ENCODE data around the gene RHOXF2B.
"Not testable (repeated sequence)": the region's sequence is repeated elsewhere in the genome, so short reads cannot be mapped to it uniquely, and the experiment has no call there.

RHOXF2B gene

DNA sequence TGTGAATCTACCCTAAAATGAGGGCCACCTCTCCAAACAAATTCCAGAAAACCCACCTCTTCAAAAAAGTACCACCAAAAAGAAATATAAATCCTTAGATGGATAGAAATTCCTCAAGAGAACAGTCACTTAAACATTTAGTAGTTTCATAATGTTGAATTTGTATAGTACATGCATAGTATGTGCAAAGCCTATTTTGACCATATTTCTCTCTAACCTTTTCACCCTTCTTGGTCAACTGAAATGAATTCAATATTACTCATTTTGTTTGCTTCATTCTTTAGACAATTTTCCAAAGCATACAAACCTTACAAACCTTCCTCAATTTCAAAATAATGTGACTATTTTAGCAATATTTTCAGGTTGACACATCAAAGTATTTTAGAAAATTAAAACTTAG, 34.1 kb upstream of the RHOXF2B start:
- H3K27me3 ChIP-seq (ENCODE audit: low read length) = no peaks in the 10 kb centered on the region
- H3K4me2 ChIP-seq (ENCODE audit: low read depth, low read length, poor library complexity, severe bottlenecking) = no peak overlapping the region
- H2AFZ ChIP-seq (ENCODE audit: low read depth, low read length, severe bottlenecking) = no peak overlapping the region
- H3K9ac ChIP-seq (ENCODE audit: low read length) = no peak overlapping the region
- no peak overlapping the region for H3K27ac ChIP-seq (ENCODE audit: low read depth, low read length)
- no peak overlapping the region for H3K4me3 ChIP-seq (ENCODE audit: insufficient read depth, low read length, poor library complexity, severe bottlenecking)
- no peaks in the 10 kb centered on the region for H4K20me1 ChIP-seq (ENCODE audit: low read depth, low read length)
- H3F3A ChIP-seq (ENCODE audit: insufficient read depth) = no peaks in the 10 kb centered on the region
- no peaks in the 10 kb centered on the region for H3K79me2 ChIP-seq (ENCODE audit: insufficient read depth, low read length)
- H3K9me2 ChIP-seq (replicated peaks; ENCODE audit: insufficient read depth, low read length) = no peaks in the 10 kb centered on the region
- H3K9me3 ChIP-seq (ENCODE audit: insufficient read depth, low read length) = no peaks in the 10 kb centered on the region
- H3K36me3 ChIP-seq (ENCODE audit: low read length) = no peaks in the 10 kb centered on the region
- TF ChIP-seq EZH2phosphoT487 (conservative IDR thresholded peaks at IDR 0.05; ENCODE audit: low read length) = no peak
- TF ChIP-seq, protein P1, sequence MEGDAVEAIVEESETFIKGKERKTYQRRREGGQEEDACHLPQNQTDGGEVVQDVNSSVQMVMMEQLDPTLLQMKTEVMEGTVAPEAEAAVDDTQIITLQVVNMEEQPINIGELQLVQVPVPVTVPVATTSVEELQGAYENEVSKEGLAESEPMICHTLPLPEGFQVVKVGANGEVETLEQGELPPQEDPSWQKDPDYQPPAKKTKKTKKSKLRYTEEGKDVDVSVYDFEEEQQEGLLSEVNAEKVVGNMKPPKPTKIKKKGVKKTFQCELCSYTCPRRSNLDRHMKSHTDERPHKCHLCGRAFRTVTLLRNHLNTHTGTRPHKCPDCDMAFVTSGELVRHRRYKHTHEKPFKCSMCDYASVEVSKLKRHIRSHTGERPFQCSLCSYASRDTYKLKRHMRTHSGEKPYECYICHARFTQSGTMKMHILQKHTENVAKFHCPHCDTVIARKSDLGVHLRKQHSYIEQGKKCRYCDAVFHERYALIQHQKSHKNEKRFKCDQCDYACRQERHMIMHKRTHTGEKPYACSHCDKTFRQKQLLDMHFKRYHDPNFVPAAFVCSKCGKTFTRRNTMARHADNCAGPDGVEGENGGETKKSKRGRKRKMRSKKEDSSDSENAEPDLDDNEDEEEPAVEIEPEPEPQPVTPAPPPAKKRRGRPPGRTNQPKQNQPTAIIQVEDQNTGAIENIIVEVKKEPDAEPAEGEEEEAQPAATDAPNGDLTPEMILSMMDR (IDR thresholded peaks at IDR 0.05; ENCODE audit: insufficient read depth, low read length, poor library complexity, severe bottlenecking) = no peak

DNA sequence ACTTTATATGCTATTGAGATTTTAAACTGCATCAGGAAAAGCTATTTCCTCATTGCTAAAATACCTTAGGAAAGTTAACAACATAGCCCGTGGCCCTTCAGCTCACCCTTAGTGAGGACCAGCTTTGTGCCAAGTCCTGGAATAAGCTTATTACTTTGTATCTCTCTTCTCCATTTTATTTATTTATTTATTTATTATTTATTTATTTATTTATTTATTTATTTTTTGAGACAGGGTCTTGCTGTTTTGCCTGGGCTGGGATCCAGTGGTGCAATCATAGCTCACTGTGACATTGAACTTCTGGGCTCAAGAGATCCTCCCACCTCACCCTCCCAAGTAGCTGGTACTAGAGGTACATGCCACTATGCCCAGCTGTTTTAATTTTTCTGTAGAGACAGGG, 31.9 kb upstream of the RHOXF2B start:
- Histone ChIP-seq H3K9me3 (ENCODE audit: insufficient read depth, low read length) (no peaks in the 10 kb centered on the region), H3K27me3 (ENCODE audit: low read length) (no peaks in the 10 kb centered on the region), H3K27ac (ENCODE audit: low read depth, low read length) (no peak overlapping the region), H4K20me1 (ENCODE audit: low read depth, low read length) (no peaks in the 10 kb centered on the region), H3K4me2 (ENCODE audit: low read depth, low read length, poor library complexity, severe bottlenecking) (no peak overlapping the region), H3K9ac (ENCODE audit: low read length) (no peak overlapping the region), H3K4me3 (ENCODE audit: insufficient read depth, low read length, poor library complexity, severe bottlenecking) (no peak overlapping the region), H3K36me3 (ENCODE audit: low read length) (no peaks in the 10 kb centered on the region), H2AFZ (ENCODE audit: low read depth, low read length, severe bottlenecking) (no peak overlapping the region), H3K9me2 (replicated peaks; ENCODE audit: insufficient read depth, low read length) (no peaks in the 10 kb centered on the region), H3F3A (ENCODE audit: insufficient read depth) (no peaks in the 10 kb centered on the region), H3K79me2 (ENCODE audit: insufficient read depth, low read length) (no peaks in the 10 kb centered on the region)
- TF ChIP-seq EZH2phosphoT487 (conservative IDR thresholded peaks at IDR 0.05; ENCODE audit: low read length) = no peak
- TF ChIP-seq, protein P1 (IDR thresholded peaks at IDR 0.05; ENCODE audit: insufficient read depth, low read length, poor library complexity, severe bottlenecking) = no peak

DNA sequence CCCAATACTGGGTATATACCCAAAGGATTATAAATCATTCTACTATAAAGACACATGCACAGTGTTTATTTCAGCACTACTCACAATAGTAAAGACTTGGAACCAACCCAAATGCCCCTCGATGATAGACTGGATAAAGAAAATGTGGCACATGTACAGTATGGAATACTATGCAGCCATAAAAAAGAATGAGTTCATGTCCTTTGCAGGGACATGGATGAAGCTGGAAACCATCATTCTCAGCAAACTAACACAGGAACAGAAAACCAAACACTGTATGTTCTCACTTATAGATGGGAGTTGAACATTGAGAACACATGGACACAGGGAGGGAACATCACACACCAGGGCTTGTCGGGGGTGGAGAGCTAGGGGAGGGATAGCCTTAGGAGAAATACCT, 27.2 kb upstream of the RHOXF2B start:
- H3K79me2 ChIP-seq (ENCODE audit: insufficient read depth, low read length); H2AFZ ChIP-seq (ENCODE audit: low read depth, low read length, severe bottlenecking); H3K36me3 ChIP-seq (ENCODE audit: low read length); H3K27me3 ChIP-seq (ENCODE audit: low read length); H3F3A ChIP-seq (ENCODE audit: insufficient read depth); H3K9me2 ChIP-seq (replicated peaks; ENCODE audit: insufficient read depth, low read length); H3K4me2 ChIP-seq (ENCODE audit: low read depth, low read length, poor library complexity, severe bottlenecking); H3K27ac ChIP-seq (ENCODE audit: low read depth, low read length); H3K4me3 ChIP-seq (ENCODE audit: insufficient read depth, low read length, poor library complexity, severe bottlenecking); H3K9ac ChIP-seq (ENCODE audit: low read length); H3K9me3 ChIP-seq (ENCODE audit: insufficient read depth, low read length); H4K20me1 ChIP-seq (ENCODE audit: low read depth, low read length): not testable (repeated sequence)

DNA sequence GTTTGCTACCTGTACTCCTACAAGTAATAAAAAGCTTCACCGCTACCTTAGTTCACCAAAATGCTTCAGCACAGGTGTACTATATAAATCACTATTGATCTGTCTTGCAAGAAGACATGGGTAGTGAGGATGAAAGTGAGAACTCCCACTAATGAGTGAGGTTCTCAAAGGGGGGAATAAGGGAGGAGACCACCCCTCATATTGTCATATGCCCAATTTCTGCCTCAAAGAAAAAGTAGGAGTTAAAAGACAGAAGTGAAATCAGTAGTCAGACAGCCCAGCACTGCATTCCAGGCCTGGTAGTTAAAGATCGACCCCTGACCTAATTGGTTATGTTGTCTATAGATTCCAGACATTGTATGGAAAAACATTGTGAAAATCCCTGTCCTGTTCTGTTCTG, 23.6 kb upstream of the RHOXF2B start:
- not testable (repeated sequence) for H4K20me1 ChIP-seq (ENCODE audit: low read depth, low read length); H3F3A ChIP-seq (ENCODE audit: insufficient read depth); H3K36me3 ChIP-seq (ENCODE audit: low read length); H3K4me2 ChIP-seq (ENCODE audit: low read depth, low read length, poor library complexity, severe bottlenecking); H3K4me3 ChIP-seq (ENCODE audit: insufficient read depth, low read length, poor library complexity, severe bottlenecking); H3K79me2 ChIP-seq (ENCODE audit: insufficient read depth, low read length); H3K27ac ChIP-seq (ENCODE audit: low read depth, low read length); H3K27me3 ChIP-seq (ENCODE audit: low read length); H3K9me2 ChIP-seq (replicated peaks; ENCODE audit: insufficient read depth, low read length); H3K9me3 ChIP-seq (ENCODE audit: insufficient read depth, low read length); H3K9ac ChIP-seq (ENCODE audit: low read length); H2AFZ ChIP-seq (ENCODE audit: low read depth, low read length, severe bottlenecking)
